ENCODE data around the gene NPHP1. TPM values are rescaled to one million over a fixed set of nuclear protein-coding genes. Genes with fewer than 3 reads are reported as not detected.

Gene NPHP1
- total and polyA plus RNA-seq, 2 donors (not counting 1 experiment from before 2014, with no cell fraction given) = 2.4 TPM

GRCh38 chr2:110173523-110173922 is 31.3 kb downstream of the NPHP1 start:
- ChIA-PET POLR2A (no interaction called here), CTCF (no interaction called here)
- H3K4me3 Mint-ChIP-seq = no peak overlapping the region

DNA sequence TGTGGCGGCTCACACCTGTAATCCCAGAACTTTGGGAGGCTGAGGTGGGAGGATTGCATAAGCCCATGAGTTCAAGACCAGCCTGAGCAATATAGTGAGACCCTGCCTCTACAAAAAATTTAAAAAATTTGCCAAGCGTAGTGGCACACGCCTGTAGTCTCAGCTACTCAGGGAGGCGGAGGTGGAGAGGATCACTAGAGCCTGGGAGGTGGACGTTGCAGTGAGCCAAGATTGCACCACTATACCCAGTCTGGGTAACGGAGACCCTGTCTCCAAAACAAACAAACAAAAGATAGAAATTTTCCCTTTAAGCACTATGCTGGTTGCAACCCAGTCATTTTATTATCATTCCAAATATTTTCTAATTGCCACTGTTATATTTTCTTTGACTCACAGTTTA is 32.3 kb downstream of the NPHP1 start:
- Histone ChIP-seq H3K9me3 (ENCODE audit: control extremely low read depth in 1 of 3, control insufficient read depth in 2 of 3, insufficient read depth in 1 of 3, low read length in 2 of 3) (no peaks in the 10 kb centered on the region), H2AFZ (ENCODE audit: insufficient read depth, low read depth, low read length, poor library complexity, severe bottlenecking) (no peak overlapping the region), H3K4me3 (ENCODE audit: control extremely low read depth in 1 of 5, extremely low read depth in 1 of 5, insufficient read depth in 1 of 5, low read depth in 2 of 5, low read length in 4 of 5) (no peak overlapping the region), H3K9ac (ENCODE audit: low read length) (no peak overlapping the region), H3K4me2 (replicated peaks; ENCODE audit: low read depth, low read length, poor library complexity, severe bottlenecking) (no peak overlapping the region), H3K27me3 (replicated peaks in 1 of 4; ENCODE audit: control extremely low read depth in 1 of 4, control insufficient read depth in 3 of 4, insufficient read depth in 4 of 4, low read length in 3 of 4) (peaks cover 0 to 3% (median 0%) of the 10 kb centered on the region in 4 experiments), H3K27ac (ENCODE audit: low read length in 2 of 2) (no peak overlapping the region), H4K20me1 (ENCODE audit: control insufficient read depth, insufficient read depth, low read length, poor library complexity, severe bottlenecking) (no peaks in the 10 kb centered on the region), H3K79me2 (ENCODE audit: control insufficient read depth, insufficient read depth, low read length) (no peaks in the 10 kb centered on the region), H3K4me1 (ENCODE audit: control insufficient read depth in 2 of 2, insufficient read depth in 2 of 2, low read length in 2 of 2) (no peaks in the 10 kb centered on the region), H3K36me3 (replicated peaks in 1 of 2; ENCODE audit: control extremely low read depth in 1 of 2, control insufficient read depth in 1 of 2, extremely low read depth in 1 of 2, insufficient read depth in 2 of 2, low read length in 1 of 2) (no peaks in the 10 kb centered on the region)
- DNase-seq = no peak
- WGBS (ENCODE audit: insufficient coverage) = 100% methylated on average over 4 of the region's 6 CpGs
- ATAC-seq (ENCODE audit: low read depth) = no peak
- Mint-ChIP-seq H3K27ac (no peak overlapping the region), H3K4me1 (peaks cover 7% of the 10 kb centered on the region), H3K27me3 (no peaks in the 10 kb centered on the region), H3K9me3 (ENCODE audit: insufficient read depth) (no peaks in the 10 kb centered on the region), H3K4me3 (no peak overlapping the region)
- intact Hi-C loops (cut with micrococcal nuclease) = no loop called here
- no peak for TF ChIP-seq EZH2 (IDR thresholded peaks at IDR 0.05; ENCODE audit: borderline replicate concordance, insufficient read depth, low read depth, low read length, poor library complexity, severe bottlenecking)
- TF ChIP-seq, protein P1, sequence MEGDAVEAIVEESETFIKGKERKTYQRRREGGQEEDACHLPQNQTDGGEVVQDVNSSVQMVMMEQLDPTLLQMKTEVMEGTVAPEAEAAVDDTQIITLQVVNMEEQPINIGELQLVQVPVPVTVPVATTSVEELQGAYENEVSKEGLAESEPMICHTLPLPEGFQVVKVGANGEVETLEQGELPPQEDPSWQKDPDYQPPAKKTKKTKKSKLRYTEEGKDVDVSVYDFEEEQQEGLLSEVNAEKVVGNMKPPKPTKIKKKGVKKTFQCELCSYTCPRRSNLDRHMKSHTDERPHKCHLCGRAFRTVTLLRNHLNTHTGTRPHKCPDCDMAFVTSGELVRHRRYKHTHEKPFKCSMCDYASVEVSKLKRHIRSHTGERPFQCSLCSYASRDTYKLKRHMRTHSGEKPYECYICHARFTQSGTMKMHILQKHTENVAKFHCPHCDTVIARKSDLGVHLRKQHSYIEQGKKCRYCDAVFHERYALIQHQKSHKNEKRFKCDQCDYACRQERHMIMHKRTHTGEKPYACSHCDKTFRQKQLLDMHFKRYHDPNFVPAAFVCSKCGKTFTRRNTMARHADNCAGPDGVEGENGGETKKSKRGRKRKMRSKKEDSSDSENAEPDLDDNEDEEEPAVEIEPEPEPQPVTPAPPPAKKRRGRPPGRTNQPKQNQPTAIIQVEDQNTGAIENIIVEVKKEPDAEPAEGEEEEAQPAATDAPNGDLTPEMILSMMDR (IDR thresholded peaks at IDR 0.05) = no peak
- POLR2A ChIA-PET = no interaction called here
- CTCF ChIA-PET = no interaction called here

More at GRCh38 chr2:110173523-110173922, 31.3 kb downstream of the NPHP1 start:
- Histone ChIP-seq H3K4me1 (ENCODE audit: control insufficient read depth in 2 of 2, insufficient read depth in 2 of 2, low read length in 2 of 2) (no peaks in the 10 kb centered on the region), H3K79me2 (ENCODE audit: control insufficient read depth, insufficient read depth, low read length) (no peaks in the 10 kb centered on the region), H3K36me3 (replicated peaks in 1 of 2; ENCODE audit: control extremely low read depth in 1 of 2, control insufficient read depth in 1 of 2, extremely low read depth in 1 of 2, insufficient read depth in 2 of 2, low read length in 1 of 2) (no peaks in the 10 kb centered on the region), H4K20me1 (ENCODE audit: control insufficient read depth, insufficient read depth, low read length, poor library complexity, severe bottlenecking) (no peaks in the 10 kb centered on the region), H3K4me2 (replicated peaks; ENCODE audit: low read depth, low read length, poor library complexity, severe bottlenecking) (no peak overlapping the region), H2AFZ (ENCODE audit: insufficient read depth, low read depth, low read length, poor library complexity, severe bottlenecking) (no peak overlapping the region), H3K27me3 (replicated peaks in 1 of 4; ENCODE audit: control extremely low read depth in 1 of 4, control insufficient read depth in 3 of 4, insufficient read depth in 4 of 4, low read length in 3 of 4) (peaks cover 0 to 3% (median 0%) of the 10 kb centered on the region in 4 experiments), H3K9me3 (ENCODE audit: control extremely low read depth in 1 of 3, control insufficient read depth in 2 of 3, insufficient read depth in 1 of 3, low read length in 2 of 3) (no peaks in the 10 kb centered on the region), H3K27ac (ENCODE audit: low read length in 2 of 2) (no peak overlapping the region), H3K9ac (ENCODE audit: low read length) (no peak overlapping the region), H3K4me3 (ENCODE audit: control extremely low read depth in 1 of 5, extremely low read depth in 1 of 5, insufficient read depth in 1 of 5, low read depth in 2 of 5, low read length in 4 of 5) (no peak overlapping the region)
- intact Hi-C loops (cut with micrococcal nuclease) = no loop called here
- Mint-ChIP-seq H3K4me1 (peaks cover 7% of the 10 kb centered on the region), H3K27me3 (no peaks in the 10 kb centered on the region), H3K27ac (no peak overlapping the region), H3K9me3 (ENCODE audit: insufficient read depth) (no peaks in the 10 kb centered on the region)
- no CpG with 5 or more reads among the region's 1 CpG for WGBS (ENCODE audit: insufficient coverage)
- DNase-seq = no peak
- no peak for TF ChIP-seq EZH2 (IDR thresholded peaks at IDR 0.05; ENCODE audit: borderline replicate concordance, insufficient read depth, low read depth, low read length, poor library complexity, severe bottlenecking)
- TF ChIP-seq, protein P1 (IDR thresholded peaks at IDR 0.05) = no peak
- no peak for ATAC-seq (ENCODE audit: low read depth)
